ENCODE data around the gene NRXN2.
"Not testable (repeated sequence)": the region's sequence is repeated elsewhere in the genome, so short reads cannot be mapped to it uniquely, and the experiment has no call there.

- TF ChIP-seq CTCF (IDR thresholded peaks at IDR 0.05; ENCODE audit: insufficient read depth, low read depth, low read length); EZH2 (IDR thresholded peaks at IDR 0.05; ENCODE audit: insufficient read depth, low read length): not testable (repeated sequence)
Observed at GRCh38 chr11:64701956-64702355, 21.0 kb downstream of the NRXN2 start.

Measured in astrocyte (in vitro differentiated cells and primary cell).